ENCODE measurements around the gene YPEL1.

Gene YPEL1

GRCh38 chr22:21709688-21710087 lies 25.9 kb downstream of the YPEL1 start:
- peaks cover 6% of the 10 kb centered on the region; the same call in 1 of the 2 replicates for H3K36me3 ChIP-seq (ENCODE audit: insufficient read depth, low read length)
- H3K4me1 ChIP-seq (ENCODE audit: insufficient read depth, low read length), result no peaks in the 10 kb centered on the region
- no peak overlapping the region for H3K27ac ChIP-seq (ENCODE audit: low read depth, low read length)
- no peak overlapping the region for H3K4me3 ChIP-seq (ENCODE audit: low read length)
- WGBS, result 91% methylated on average over 8 of the region's 8 CpGs
- no peak overlapping the region for H3K9ac ChIP-seq (ENCODE audit: low read depth, low read length)
- H3K27me3 ChIP-seq (ENCODE audit: insufficient read depth, low read length), result no peaks in the 10 kb centered on the region
- H3K9me3 ChIP-seq (ENCODE audit: insufficient read depth, low read depth, low read length), result no peaks in the 10 kb centered on the region

- Histone ChIP-seq H3K9ac (ENCODE audit: low read depth, low read length) (no peak overlapping the region), H3K36me3 (ENCODE audit: insufficient read depth, low read length) (peaks cover 6% of the 10 kb centered on the region; the same call in 1 of the 2 replicates), H3K27ac (ENCODE audit: low read depth, low read length) (no peak overlapping the region), H3K9me3 (ENCODE audit: insufficient read depth, low read depth, low read length) (no peaks in the 10 kb centered on the region), H3K4me3 (ENCODE audit: low read length) (no peak overlapping the region), H3K4me1 (ENCODE audit: insufficient read depth, low read length) (no peaks in the 10 kb centered on the region), H3K27me3 (ENCODE audit: insufficient read depth, low read length) (no peaks in the 10 kb centered on the region)
- 95% methylated on average over 6 of the region's 6 CpGs for WGBS
Observed at GRCh38 chr22:21708960-21709359, 26.6 kb downstream of the YPEL1 start.

GRCh38 chr22:21707677-21708076 lies 27.9 kb downstream of the YPEL1 start:
- no peaks in the 10 kb centered on the region for H3K4me1 ChIP-seq (ENCODE audit: insufficient read depth, low read length)
- no peak overlapping the region for H3K9ac ChIP-seq (ENCODE audit: low read depth, low read length)
- no peak overlapping the region for H3K4me3 ChIP-seq (ENCODE audit: low read length)
- H3K27me3 ChIP-seq (ENCODE audit: insufficient read depth, low read length), result no peaks in the 10 kb centered on the region
- H3K27ac ChIP-seq (ENCODE audit: low read depth, low read length), result no peak overlapping the region
- H3K9me3 ChIP-seq (ENCODE audit: insufficient read depth, low read depth, low read length), result no peaks in the 10 kb centered on the region
- whole genome bisulfite sequencing, result 88% methylated on average over 3 of the region's 3 CpGs
- peaks cover 12% of the 10 kb centered on the region; the same call in 1 of the 2 replicates for H3K36me3 ChIP-seq (ENCODE audit: insufficient read depth, low read length)

- Histone ChIP-seq H3K4me1 (ENCODE audit: insufficient read depth, low read length) (no peaks in the 10 kb centered on the region), H3K27ac (ENCODE audit: low read depth, low read length) (no peak overlapping the region), H3K4me3 (ENCODE audit: low read length) (no peak overlapping the region), H3K36me3 (ENCODE audit: insufficient read depth, low read length) (peaks cover 28% of the 10 kb centered on the region), H3K9ac (ENCODE audit: low read depth, low read length) (no peak overlapping the region), H3K27me3 (ENCODE audit: insufficient read depth, low read length) (no peaks in the 10 kb centered on the region), H3K9me3 (ENCODE audit: insufficient read depth, low read depth, low read length) (no peaks in the 10 kb centered on the region)
- 95% methylated on average over 31 of the region's 31 CpGs for WGBS
Observed at GRCh38 chr22:21703684-21704316, 31.8 kb downstream of the YPEL1 start.

GRCh38 chr22:21702700-21703683 lies 32.6 kb downstream of the YPEL1 start:
- Histone ChIP-seq H3K9ac (ENCODE audit: low read depth, low read length) (no peak overlapping the region), H3K9me3 (ENCODE audit: insufficient read depth, low read depth, low read length) (no peaks in the 10 kb centered on the region), H3K4me1 (ENCODE audit: insufficient read depth, low read length) (no peaks in the 10 kb centered on the region), H3K4me3 (ENCODE audit: low read length) (no peak overlapping the region), H3K36me3 (ENCODE audit: insufficient read depth, low read length) (peaks cover 33% of the 10 kb centered on the region), H3K27ac (ENCODE audit: low read depth, low read length) (no peak overlapping the region), H3K27me3 (ENCODE audit: insufficient read depth, low read length) (no peaks in the 10 kb centered on the region)
- 94% methylated on average over 30 of the region's 30 CpGs for WGBS

GRCh38 chr22:21702094-21702493 lies 33.5 kb downstream of the YPEL1 start:
- Histone ChIP-seq H3K27ac (ENCODE audit: low read depth, low read length) (no peak overlapping the region), H3K9ac (ENCODE audit: low read depth, low read length) (no peak overlapping the region), H3K4me1 (ENCODE audit: insufficient read depth, low read length) (no peaks in the 10 kb centered on the region), H3K36me3 (ENCODE audit: insufficient read depth, low read length) (peaks cover 42% of the 10 kb centered on the region), H3K4me3 (ENCODE audit: low read length) (no peak overlapping the region), H3K9me3 (ENCODE audit: insufficient read depth, low read depth, low read length) (no peaks in the 10 kb centered on the region), H3K27me3 (ENCODE audit: insufficient read depth, low read length) (no peaks in the 10 kb centered on the region)
- WGBS, result 94% methylated on average over 6 of the region's 6 CpGs

- Histone ChIP-seq H3K27ac (ENCODE audit: low read depth, low read length) (no peak overlapping the region), H3K4me3 (ENCODE audit: low read length) (no peak overlapping the region), H3K4me1 (ENCODE audit: insufficient read depth, low read length) (no peaks in the 10 kb centered on the region), H3K36me3 (ENCODE audit: insufficient read depth, low read length) (peaks cover 48% of the 10 kb centered on the region), H3K27me3 (ENCODE audit: insufficient read depth, low read length) (no peaks in the 10 kb centered on the region), H3K9ac (ENCODE audit: low read depth, low read length) (no peak overlapping the region), H3K9me3 (ENCODE audit: insufficient read depth, low read depth, low read length) (no peaks in the 10 kb centered on the region)
- WGBS, result 97% methylated on average over 7 of the region's 7 CpGs
Observed at GRCh38 chr22:21701384-21701971, 34.1 kb downstream of the YPEL1 start.

GRCh38 chr22:21700822-21701221 lies 34.8 kb downstream of the YPEL1 start:
- H3K36me3 ChIP-seq (ENCODE audit: insufficient read depth, low read length), result peaks cover 54% of the 10 kb centered on the region
- 92% methylated on average over 6 of the region's 6 CpGs for WGBS
- no peak overlapping the region for H3K4me3 ChIP-seq (ENCODE audit: low read length)
- no peaks in the 10 kb centered on the region for H3K4me1 ChIP-seq (ENCODE audit: insufficient read depth, low read length)
- no peak overlapping the region for H3K9ac ChIP-seq (ENCODE audit: low read depth, low read length)
- no peaks in the 10 kb centered on the region for H3K27me3 ChIP-seq (ENCODE audit: insufficient read depth, low read length)
- H3K9me3 ChIP-seq (ENCODE audit: insufficient read depth, low read depth, low read length), result no peaks in the 10 kb centered on the region
- no peak overlapping the region for H3K27ac ChIP-seq (ENCODE audit: low read depth, low read length)

- Histone ChIP-seq H3K9ac (ENCODE audit: low read depth, low read length) (no peak overlapping the region), H3K27ac (ENCODE audit: low read depth, low read length) (no peak overlapping the region), H3K27me3 (ENCODE audit: insufficient read depth, low read length) (no peaks in the 10 kb centered on the region), H3K4me1 (ENCODE audit: insufficient read depth, low read length) (no peaks in the 10 kb centered on the region), H3K9me3 (ENCODE audit: insufficient read depth, low read depth, low read length) (no peaks in the 10 kb centered on the region), H3K4me3 (ENCODE audit: low read length) (no peak overlapping the region), H3K36me3 (ENCODE audit: insufficient read depth, low read length) (peaks cover 59% of the 10 kb centered on the region)
- WGBS, result 93% methylated on average over 3 of the region's 3 CpGs
Observed at GRCh38 chr22:21699643-21700042, 36.0 kb downstream of the YPEL1 start.

GRCh38 chr22:21698430-21699329 lies 36.9 kb downstream of the YPEL1 start:
- WGBS, result 89% methylated on average over 22 of the region's 22 CpGs
- no peaks in the 10 kb centered on the region for H3K9me3 ChIP-seq (ENCODE audit: insufficient read depth, low read depth, low read length)
- 0 out of 2 replicates have a peak overlapping the region, but pooled peaks have one; percentile 7 for H3K27ac ChIP-seq (ENCODE audit: low read depth, low read length)
- H3K27me3 ChIP-seq (ENCODE audit: insufficient read depth, low read length), result no peaks in the 10 kb centered on the region
- H3K4me3 ChIP-seq (ENCODE audit: low read length), result no peak overlapping the region
- H3K4me1 ChIP-seq (ENCODE audit: insufficient read depth, low read length), result no peaks in the 10 kb centered on the region
- no peak overlapping the region for H3K9ac ChIP-seq (ENCODE audit: low read depth, low read length)
- H3K36me3 ChIP-seq (ENCODE audit: insufficient read depth, low read length), result peaks cover 66% of the 10 kb centered on the region

Measured in HUES64 (cell line).